Spinal cord (tissue), 10 donors: ENCODE measurements around the gene SMIM35. TPM values are rescaled to one million over a fixed set of nuclear protein-coding genes. Genes with fewer than 3 reads are reported as not detected.
"Not testable (repeated sequence)": the region's sequence is repeated elsewhere in the genome, so short reads cannot be mapped to it uniquely, and the experiment has no call there.

Experiments
- DNase-seq, 6 donors: peaks; one replicate each; pipeline versions ENCODE4 v3.0.0 to v3.0.0-alpha.2; 2013 to 2015; ENCODE audit warnings: low spot score in 6 of 6, low read depth in 4 of 6
- H3K27ac ChIP-seq: one replicate; pipeline ENCODE4 v1.5.1; 2013; ENCODE audit warnings: low read depth, low read length, control low read depth
- H3K27me3 ChIP-seq: one replicate; pipeline ENCODE4 v1.6.1; 2013; ENCODE audit warnings: low read length; ENCODE audit not compliant: control insufficient read depth, insufficient read depth
- H3K36me3 ChIP-seq: one replicate; pipeline ENCODE4 v1.6.1; 2013; ENCODE audit warnings: low read length; ENCODE audit not compliant: control insufficient read depth, insufficient read depth
- H3K4me1 ChIP-seq: one replicate; pipeline ENCODE4 v1.6.1; 2013; ENCODE audit warnings: low read length; ENCODE audit not compliant: control insufficient read depth, insufficient read depth
- H3K4me3 ChIP-seq: one replicate; pipeline ENCODE4 v1.5.1; 2013; ENCODE audit warnings: low read depth, low read length, control low read depth
- H3K9me3 ChIP-seq: one replicate; pipeline ENCODE4 v1.6.1; 2013; ENCODE audit warnings: low read length; ENCODE audit not compliant: control insufficient read depth, insufficient read depth
- WGBS: methylation state at CpG from one replicate; pipeline ENCODE4 v1.1.5; 2013; ENCODE audit warnings: missing lambda C conversion rate; ENCODE audit not compliant: insufficient coverage; 5-methylcytosine and 5-hydroxymethylcytosine counted together
- polyA plus RNA-seq, 2 donors: library from polyadenylated mRNA; unstranded; fragments of 120-200 nt; gene quantifications; one replicate each; pipeline ENCODE4 v1.2.1, GENCODE V29; 2013; ENCODE audit not compliant: insufficient read length in 2 of 2
- total RNA-seq, 2 donors: library from RNA; depleted of rRNA in 1 of 2; stranded (reverse); fragments of 120-200 nt in 1 of 2; fragments of >200 nt in 1 of 2; gene quantifications; one replicate each; pipeline versions ENCODE4 v1.2.3 to v1.2.4, GENCODE V29; 2013 to 2014
- donor health status: healthy.

SMIM35 gene
- total and polyA plus RNA-seq, 4 donors: 0.06 to 0.20 (median 0.10) TPM; not detected in 1

- Histone ChIP-seq H3K4me3 (no peak overlapping the region), H3K9me3 (no peaks in the 10 kb centered on the region), H3K27ac (no peak overlapping the region), H3K4me1 (peaks cover 2% of the 10 kb centered on the region), H3K27me3 (no peaks in the 10 kb centered on the region), H3K36me3 (no peaks in the 10 kb centered on the region)
- WGBS: 66% methylated on average over 3 of the region's 9 CpGs
- DNase-seq: no peak
Measured at GRCh38 chr11:118073554-118073953, 13.2 kb downstream of the SMIM35 start.

- DNase-seq: no peak
- Histone ChIP-seq H3K27ac (no peak overlapping the region), H3K9me3 (no peaks in the 10 kb centered on the region), H3K4me3 (no peak overlapping the region), H3K36me3 (no peaks in the 10 kb centered on the region), H3K4me1 (peaks cover 9% of the 10 kb centered on the region), H3K27me3 (no peaks in the 10 kb centered on the region)
- 65% methylated on average over 2 of the region's 3 CpGs for WGBS
Measured at GRCh38 chr11:118071416-118072030, 15.2 kb downstream of the SMIM35 start.

- Histone ChIP-seq H3K4me1 (peaks cover 9% of the 10 kb centered on the region), H3K9me3 (no peaks in the 10 kb centered on the region), H3K4me3 (no peak overlapping the region), H3K27me3 (no peaks in the 10 kb centered on the region), H3K27ac (no peak overlapping the region), H3K36me3 (no peaks in the 10 kb centered on the region)
- 83% methylated on average over 8 of the region's 10 CpGs for WGBS
- DNase-seq: no peak
Measured at GRCh38 chr11:118068945-118069612, 17.7 kb downstream of the SMIM35 start.

GRCh38 chr11:118068206-118068944 lies 18.4 kb downstream of the SMIM35 start:
- DNase-seq: peak in 3 of 6 donors; percentile 15 to 63 (median 45)
- Histone ChIP-seq H3K9me3 (no peaks in the 10 kb centered on the region), H3K4me3 (no peak overlapping the region), H3K4me1 (peaks cover 9% of the 10 kb centered on the region), H3K27me3 (no peaks in the 10 kb centered on the region), H3K36me3 (no peaks in the 10 kb centered on the region), H3K27ac (peak overlapping the region; percentile 7)
- WGBS: 40% methylated on average over 24 of the region's 24 CpGs

GRCh38 chr11:118067006-118067405 lies 19.8 kb downstream of the SMIM35 start:
- 92% methylated on average over 8 of the region's 8 CpGs for WGBS
- Histone ChIP-seq H3K36me3 (no peaks in the 10 kb centered on the region), H3K9me3 (no peaks in the 10 kb centered on the region), H3K4me3 (no peak overlapping the region), H3K4me1 (peaks cover 9% of the 10 kb centered on the region), H3K27me3 (no peaks in the 10 kb centered on the region), H3K27ac (no peak overlapping the region)
- DNase-seq: no peak

- no peaks in the 10 kb centered on the region for H3K27me3 ChIP-seq
- no peak for DNase-seq
- peaks cover 9% of the 10 kb centered on the region for H3K4me1 ChIP-seq
- no CpG with 5 or more reads among the region's 3 CpGs for WGBS
- no peaks in the 10 kb centered on the region for H3K36me3 ChIP-seq
- H3K4me3 ChIP-seq: no peak overlapping the region
- H3K27ac ChIP-seq: no peak overlapping the region
- H3K9me3 ChIP-seq: no peaks in the 10 kb centered on the region
Measured at GRCh38 chr11:118065384-118065783, 21.4 kb downstream of the SMIM35 start.

- no peaks in the 10 kb centered on the region for H3K36me3 ChIP-seq
- DNase-seq: no peak
- peaks cover 9% of the 10 kb centered on the region for H3K4me1 ChIP-seq
- no peaks in the 10 kb centered on the region for H3K9me3 ChIP-seq
- H3K4me3 ChIP-seq: no peak overlapping the region
- WGBS: 89% methylated on average over 8 of the region's 9 CpGs
- no peak overlapping the region for H3K27ac ChIP-seq
- no peaks in the 10 kb centered on the region for H3K27me3 ChIP-seq
Measured at GRCh38 chr11:118064956-118065355, 21.8 kb downstream of the SMIM35 start.

GRCh38 chr11:118062631-118063030 lies 24.1 kb downstream of the SMIM35 start:
- WGBS: no CpG with 5 or more reads among the region's 5 CpGs
- H3K27ac ChIP-seq, H3K27me3 ChIP-seq, H3K4me1 ChIP-seq, H3K4me3 ChIP-seq, H3K36me3 ChIP-seq, H3K9me3 ChIP-seq, DNase-seq: not testable (repeated sequence)

- not testable (repeated sequence) for H3K27me3 ChIP-seq, H3K36me3 ChIP-seq, H3K4me3 ChIP-seq, H3K27ac ChIP-seq, H3K4me1 ChIP-seq, DNase-seq, H3K9me3 ChIP-seq
- WGBS: 93% methylated on average over 4 of the region's 5 CpGs
Measured at GRCh38 chr11:118062181-118062580, 24.6 kb downstream of the SMIM35 start.
